ENCODE results near the gene ICE2.

- TF ChIP-seq TCF12 (IDR thresholded peaks at IDR 0.05; ENCODE audit: low read depth) (no peak), RAD21 (IDR thresholded peaks at IDR 0.05; ENCODE audit: low read depth) (no peak), EGR1 (IDR thresholded peaks at IDR 0.05) (no peak), TAF1 (IDR thresholded peaks at IDR 0.05; ENCODE audit: low read depth) (no peak), CEBPB (IDR thresholded peaks at IDR 0.05) (no peak), TEAD4 (IDR thresholded peaks at IDR 0.05) (no peak), NFIC (IDR thresholded peaks at IDR 0.05) (no peak), EP300 (IDR thresholded peaks at IDR 0.05; ENCODE audit: borderline replicate concordance) (no peak), CREB1 (IDR thresholded peaks at IDR 0.05; ENCODE audit: low read depth) (no peak), MAX (IDR thresholded peaks at IDR 0.05) (no peak), FOXM1 (IDR thresholded peaks at IDR 0.05; ENCODE audit: borderline replicate concordance, low read depth) (no peak)
- TF ChIP-seq, protein P1, sequence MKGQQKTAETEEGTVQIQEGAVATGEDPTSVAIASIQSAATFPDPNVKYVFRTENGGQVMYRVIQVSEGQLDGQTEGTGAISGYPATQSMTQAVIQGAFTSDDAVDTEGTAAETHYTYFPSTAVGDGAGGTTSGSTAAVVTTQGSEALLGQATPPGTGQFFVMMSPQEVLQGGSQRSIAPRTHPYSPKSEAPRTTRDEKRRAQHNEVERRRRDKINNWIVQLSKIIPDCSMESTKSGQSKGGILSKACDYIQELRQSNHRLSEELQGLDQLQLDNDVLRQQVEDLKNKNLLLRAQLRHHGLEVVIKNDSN (IDR thresholded peaks at IDR 0.05), result no peak
- TF ChIP-seq, protein P2, sequence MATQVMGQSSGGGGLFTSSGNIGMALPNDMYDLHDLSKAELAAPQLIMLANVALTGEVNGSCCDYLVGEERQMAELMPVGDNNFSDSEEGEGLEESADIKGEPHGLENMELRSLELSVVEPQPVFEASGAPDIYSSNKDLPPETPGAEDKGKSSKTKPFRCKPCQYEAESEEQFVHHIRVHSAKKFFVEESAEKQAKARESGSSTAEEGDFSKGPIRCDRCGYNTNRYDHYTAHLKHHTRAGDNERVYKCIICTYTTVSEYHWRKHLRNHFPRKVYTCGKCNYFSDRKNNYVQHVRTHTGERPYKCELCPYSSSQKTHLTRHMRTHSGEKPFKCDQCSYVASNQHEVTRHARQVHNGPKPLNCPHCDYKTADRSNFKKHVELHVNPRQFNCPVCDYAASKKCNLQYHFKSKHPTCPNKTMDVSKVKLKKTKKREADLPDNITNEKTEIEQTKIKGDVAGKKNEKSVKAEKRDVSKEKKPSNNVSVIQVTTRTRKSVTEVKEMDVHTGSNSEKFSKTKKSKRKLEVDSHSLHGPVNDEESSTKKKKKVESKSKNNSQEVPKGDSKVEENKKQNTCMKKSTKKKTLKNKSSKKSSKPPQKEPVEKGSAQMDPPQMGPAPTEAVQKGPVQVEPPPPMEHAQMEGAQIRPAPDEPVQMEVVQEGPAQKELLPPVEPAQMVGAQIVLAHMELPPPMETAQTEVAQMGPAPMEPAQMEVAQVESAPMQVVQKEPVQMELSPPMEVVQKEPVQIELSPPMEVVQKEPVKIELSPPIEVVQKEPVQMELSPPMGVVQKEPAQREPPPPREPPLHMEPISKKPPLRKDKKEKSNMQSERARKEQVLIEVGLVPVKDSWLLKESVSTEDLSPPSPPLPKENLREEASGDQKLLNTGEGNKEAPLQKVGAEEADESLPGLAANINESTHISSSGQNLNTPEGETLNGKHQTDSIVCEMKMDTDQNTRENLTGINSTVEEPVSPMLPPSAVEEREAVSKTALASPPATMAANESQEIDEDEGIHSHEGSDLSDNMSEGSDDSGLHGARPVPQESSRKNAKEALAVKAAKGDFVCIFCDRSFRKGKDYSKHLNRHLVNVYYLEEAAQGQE (IDR thresholded peaks at IDR 0.05; ENCODE audit: low read depth), result no peak
Observed at GRCh38 chr15:60373327-60373726, 105.6 kb downstream of the ICE2 start.

Data from Ishikawa (cell line).